NOMO-1 treated with dmso at 0.1 percent for 144 hours (cell line): ENCODE results near the gene E4F1.
"Not testable (repeated sequence)": the region's sequence is repeated elsewhere in the genome, so short reads cannot be mapped to it uniquely, and the experiment has no call there.

Experiments
- DNase-seq: peaks from one replicate; lab custom pipeline; 2025; ENCODE audit not compliant: unreplicated experiment; lab: John Stamatoyannopoulos, UW

The E4F1 gene

GRCh38 chr16:2229632-2230250 is 6.3 kb downstream of the E4F1 start:
- no peak for DNase-seq

- DNase-seq, result no peak
These were observed 7.0 kb downstream of the E4F1 start for GRCh38 chr16:2230376-2230775.

- DNase-seq, result no peak
These were observed 7.9 kb downstream of the E4F1 start for GRCh38 chr16:2231016-2231931.

- no peak for DNase-seq
These were observed 9.0 kb downstream of the E4F1 start for GRCh38 chr16:2232094-2232990.

- DNase-seq, result no peak
These were observed 9.8 kb downstream of the E4F1 start for GRCh38 chr16:2233046-2233775.

GRCh38 chr16:2233872-2234812 is 10.8 kb downstream of the E4F1 start:
- no peak for DNase-seq

- no peak for DNase-seq
These were observed 11.4 kb downstream of the E4F1 start for GRCh38 chr16:2234813-2235170.

GRCh38 chr16:2235234-2235651 is 11.9 kb downstream of the E4F1 start:
- DNase-seq, result no peak

GRCh38 chr16:2235695-2236336 is 12.4 kb downstream of the E4F1 start:
- no peak for DNase-seq

- no peak for DNase-seq
These were observed 13.1 kb downstream of the E4F1 start, which contains the start of gene DNASE1L2 for GRCh38 chr16:2236337-2237101. Gene DNASE1L2 (plus strand): TSS chr16:2236444. CDS start chr16:2236817, 373 bp downstream.

- DNase-seq, result no peak
These were observed 13.7 kb downstream of the E4F1 start for GRCh38 chr16:2237102-2237482.

GRCh38 chr16:2237493-2238149 is 14.2 kb downstream of the E4F1 start:
- no peak for DNase-seq

- no peak for DNase-seq
These were observed 14.9 kb downstream of the E4F1 start for GRCh38 chr16:2238150-2238837.

GRCh38 chr16:2238838-2239675 is 15.7 kb downstream of the E4F1 start:
- no peak for DNase-seq

GRCh38 chr16:2240331-2240730 is 16.9 kb downstream of the E4F1 start:
- DNase-seq, result not testable (repeated sequence)

- no peak for DNase-seq
These were observed 19.2 kb downstream of the E4F1 start for GRCh38 chr16:2242598-2242997.
